Lower leg skin (tissue), 4 donors: Measurements from ENCODE around the gene EBF4. TPM values are rescaled to one million over a fixed set of nuclear protein-coding genes. Genes with fewer than 3 reads are reported as not detected.
A peak's percentile ranks its signal among the peaks of the same experiment; 100 is the strongest.
"Not testable (repeated sequence)": the region's sequence is repeated elsewhere in the genome, so short reads cannot be mapped to it uniquely, and the experiment has no call there.

ENCODE experiments used
- DNase-seq, 2 donors: peaks; one replicate each; pipeline ENCODE4 v3.0.0-alpha.2; 2019; ENCODE audit warnings: low spot score in 2 of 2
- H3K4me3 ChIP-seq: fragments of 200-600 bp; sonication (generic); 2 replicates; pipeline ENCODE4 v1.5.1; 2017; ENCODE audit warnings: mild to moderate bottlenecking, low read depth; ENCODE audit not compliant: poor library complexity, severe bottlenecking
- POLR2A ChIP-seq, 2 donors: fragments of 450-650 bp; IDR thresholded peaks; one replicate each; pipeline ENCODE4 v1.6.1; 2016 to 2017; ENCODE audit warnings: antibody characterized with exemption in 2 of 2, mild to moderate bottlenecking in 1 of 2, moderate library complexity in 1 of 2
- whole genome bisulfite sequencing, 2 donors: methylation state at CpG; one replicate each; pipeline ENCODE4 v1.1.5; 2018; 5-methylcytosine and 5-hydroxymethylcytosine counted together
- intact Hi-C: fragments of 100-400 bp; cut with DNase I; formaldehyde crosslinking; loops from one replicate; pipeline ENCODE4 v1.15.0; 2023; ENCODE audit warnings: low total_unique reads
- total RNA-seq, 4 donors: library from RNA; depleted of rRNA; stranded (reverse); fragments of >200 nt; gene quantifications; one replicate each; pipeline ENCODE4 v1.1.0, GENCODE V29; 2016
- TF ChIP-seq, protein P1 (sequence below), 3 donors: fragments of 450-650 bp; IDR thresholded peaks; one replicate each; pipeline ENCODE4 v1.5.1; 2016; ENCODE audit warnings: antibody characterized with exemption in 3 of 3, mild to moderate bottlenecking in 3 of 3, moderate library complexity in 2 of 3

EBF4 gene
- total RNA-seq, 4 donors from 2014 or later: 5.0 to 9.9 (median 7.7) TPM

GRCh38 chr20:2761885-2762284, 69.3 kb downstream of the EBF4 start:
- TF ChIP-seq, protein P1, sequence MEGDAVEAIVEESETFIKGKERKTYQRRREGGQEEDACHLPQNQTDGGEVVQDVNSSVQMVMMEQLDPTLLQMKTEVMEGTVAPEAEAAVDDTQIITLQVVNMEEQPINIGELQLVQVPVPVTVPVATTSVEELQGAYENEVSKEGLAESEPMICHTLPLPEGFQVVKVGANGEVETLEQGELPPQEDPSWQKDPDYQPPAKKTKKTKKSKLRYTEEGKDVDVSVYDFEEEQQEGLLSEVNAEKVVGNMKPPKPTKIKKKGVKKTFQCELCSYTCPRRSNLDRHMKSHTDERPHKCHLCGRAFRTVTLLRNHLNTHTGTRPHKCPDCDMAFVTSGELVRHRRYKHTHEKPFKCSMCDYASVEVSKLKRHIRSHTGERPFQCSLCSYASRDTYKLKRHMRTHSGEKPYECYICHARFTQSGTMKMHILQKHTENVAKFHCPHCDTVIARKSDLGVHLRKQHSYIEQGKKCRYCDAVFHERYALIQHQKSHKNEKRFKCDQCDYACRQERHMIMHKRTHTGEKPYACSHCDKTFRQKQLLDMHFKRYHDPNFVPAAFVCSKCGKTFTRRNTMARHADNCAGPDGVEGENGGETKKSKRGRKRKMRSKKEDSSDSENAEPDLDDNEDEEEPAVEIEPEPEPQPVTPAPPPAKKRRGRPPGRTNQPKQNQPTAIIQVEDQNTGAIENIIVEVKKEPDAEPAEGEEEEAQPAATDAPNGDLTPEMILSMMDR (IDR thresholded peaks at IDR 0.05): no peak
- TF ChIP-seq POLR2A (IDR thresholded peaks at IDR 0.05): no peak
- no peak overlapping the region for H3K4me3 ChIP-seq
- 92 to 94% methylated on average over 4 of the region's 4 CpGs for WGBS, 2 donors
- DNase-seq: peak in 1 of 2 donors; percentile 42
- intact Hi-C loops: no loop called here

GRCh38 chr20:2762578-2763131, 70.1 kb downstream of the EBF4 start:
- TF ChIP-seq, protein P1 (IDR thresholded peaks at IDR 0.05): no peak
- no peak for TF ChIP-seq POLR2A (IDR thresholded peaks at IDR 0.05)
- DNase-seq: peak in 1 of 2 donors; percentile 39
- 37 to 42% methylated on average over 2 of the region's 2 CpGs for whole genome bisulfite sequencing, 2 donors
- H3K4me3 ChIP-seq: no peak overlapping the region
- intact Hi-C loops: no loop called here

GRCh38 chr20:2763186-2763585, 70.6 kb downstream of the EBF4 start:
- intact Hi-C loops: no loop called here

GRCh38 chr20:2767768-2768631, 75.4 kb downstream of the EBF4 start:
- WGBS, 2 donors: 40 to 49% methylated on average over 12 to 15 of the region's 15 CpGs
- TF ChIP-seq POLR2A (IDR thresholded peaks at IDR 0.05): no peak
- TF ChIP-seq, protein P1 (IDR thresholded peaks at IDR 0.05): no peak
- intact Hi-C loops: no loop called here
- H3K4me3 ChIP-seq: no peak overlapping the region
- peak in 1 of 2 donors; percentile 85 for DNase-seq

More at GRCh38 chr20:2763186-2763585, 70.6 kb downstream of the EBF4 start:
- DNase-seq: peak in 1 of 2 donors; percentile 45
- TF ChIP-seq, protein P1 (IDR thresholded peaks at IDR 0.05): no peak
- TF ChIP-seq POLR2A (IDR thresholded peaks at IDR 0.05): no peak
- no peak overlapping the region for H3K4me3 ChIP-seq
- WGBS, 2 donors: 30 to 41% methylated on average over 5 of the region's 5 CpGs

DNA sequence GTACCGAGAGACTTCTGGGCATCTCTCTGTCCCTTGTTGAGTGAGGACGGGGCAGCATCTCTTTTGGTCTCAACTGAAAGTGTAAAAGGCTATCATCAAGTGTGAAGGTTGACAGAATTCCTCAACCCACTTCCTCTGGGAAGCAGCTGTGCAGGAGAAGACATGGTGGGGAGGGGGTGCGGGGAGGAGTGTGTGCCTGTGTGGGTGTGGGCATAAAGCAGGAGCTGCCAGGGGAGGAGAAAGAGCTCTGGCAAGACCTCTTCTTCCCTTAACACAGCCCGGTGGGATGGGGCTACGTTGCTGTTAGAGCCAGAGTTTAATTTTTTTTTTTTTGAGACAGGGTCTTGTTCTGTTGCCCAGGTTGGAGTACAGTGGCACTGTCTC, 76.0 kb downstream of the EBF4 start:
- H3K4me3 ChIP-seq: no peak overlapping the region
- intact Hi-C loops: no loop called here
- DNase-seq: no peak
- TF ChIP-seq, protein P1 (IDR thresholded peaks at IDR 0.05): no peak
- TF ChIP-seq POLR2A (IDR thresholded peaks at IDR 0.05): no peak
- 46 to 48% methylated on average over 5 of the region's 5 CpGs for WGBS, 2 donors

DNA sequence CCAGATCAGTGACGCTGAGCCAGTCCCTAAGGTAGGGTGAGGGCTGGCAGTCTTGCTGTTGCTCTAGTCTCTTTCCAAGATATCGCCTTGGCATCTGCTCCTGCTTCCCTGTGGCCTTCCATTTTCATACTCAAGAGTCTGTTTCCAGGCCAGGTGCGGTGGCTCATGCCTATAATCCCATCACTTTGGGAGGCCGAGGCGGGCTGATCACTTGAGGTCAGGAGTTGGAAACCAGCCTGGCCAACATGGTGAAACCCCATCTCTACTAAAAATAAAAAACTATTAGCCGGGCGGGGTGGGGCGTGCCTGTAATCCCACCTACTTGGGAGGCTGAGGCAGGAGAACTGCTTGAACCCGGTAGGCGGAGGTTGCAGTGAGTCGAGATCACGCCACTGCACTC, 77.5 kb downstream of the EBF4 start:
- WGBS, 2 donors: 81 to 87% methylated on average over 12 of the region's 12 CpGs
- DNase-seq: peak in 1 of 2 donors; percentile 53
- H3K4me3 ChIP-seq, intact Hi-C loops: not testable (repeated sequence)
